A549 (cell line): ENCODE results near the gene APBB3. TPM values are rescaled to one million over a fixed set of nuclear protein-coding genes. Genes with fewer than 3 reads are reported as not detected.

ENCODE experiments used
- ATAC-seq, 2 experiments: fragments of 200-7000 bp in 1 of 2; fragments of >200 bp in 1 of 2; cut with Nextera tagmentation in 1 of 2; cut with Tn5 transposase in 1 of 2; 3 replicates each; pipeline versions ENCODE4 v1.8.0 to v1.9.1; 2018 to 2020; ENCODE audit warnings: mild to moderate bottlenecking in 1 of 2, moderate library complexity in 1 of 2
- CTCF ChIA-PET: fragments of 300-600 bp; sonication (Branson Sonifier 250); formaldehyde crosslinking; extraction: SDS; loops from one replicate; lab custom pipeline; 2021; ENCODE audit warnings: antibody characterized with exemption, inconsistent platforms; lab: Yijun Ruan, JAX
- POLR2A ChIA-PET: fragments of 350-600 bp; formaldehyde crosslinking; extraction: SDS; loops from one replicate; lab custom pipeline; 2021; ENCODE audit warnings: antibody characterized with exemption, inconsistent platforms; lab: Yijun Ruan, JAX
- DNase-seq, 2 experiments: peaks; one replicate each; pipeline versions ENCODE4 v3.0.0 to v3.0.0-alpha.2; 2011 to 2016; ENCODE audit warnings: low read depth in 1 of 2, low spot score in 1 of 2
- FAIRE-seq: peaks from 2 replicates; lab custom pipeline; 2011; peaks lifted over from hg19 to GRCh38; lab: Jason Lieb, UNC
- H3K27ac ChIP-seq, 2 experiments: fragments of >200 bp; sonication (Bioruptor Twin); formaldehyde crosslinking; 3 replicates each; pipeline ENCODE4 v1.5.1; 2016 to 2017
- H3K4me1 ChIP-seq: fragments of >200 bp; sonication (Bioruptor Twin); formaldehyde crosslinking; 3 replicates; pipeline ENCODE4 v1.6.1; 2016
- H3K4me2 ChIP-seq: fragments of >200 bp; sonication (Bioruptor Twin); formaldehyde crosslinking; 3 replicates; pipeline ENCODE4 v1.6.1; 2016
- H3K4me3 ChIP-seq: fragments of >200 bp; sonication (Bioruptor Twin); formaldehyde crosslinking; 3 replicates; pipeline ENCODE4 v1.5.1; 2016
- H3K9me3 ChIP-seq: fragments of >200 bp; sonication (Bioruptor Twin); formaldehyde crosslinking; 3 replicates; pipeline ENCODE4 v1.6.1; 2016
- BCL3 ChIP-seq: fragments of >200 bp; sonication (Bioruptor Twin); formaldehyde crosslinking; IDR thresholded peaks from 3 replicates; pipeline ENCODE4 v1.6.1; 2016
- CBX2 ChIP-seq: fragments of 200-600 bp; sonication (generic); IDR thresholded peaks from 2 replicates; pipeline ENCODE4 v1.6.1; 2016; ENCODE audit warnings: low read depth, mild to moderate bottlenecking, borderline replicate concordance
- CBX8 ChIP-seq: fragments of 200-600 bp; sonication (generic); IDR thresholded peaks from 2 replicates; pipeline ENCODE4 v1.6.1; 2016
- CEBPB ChIP-seq, 2 experiments: fragments of >200 bp in 1 of 2; sonication (Bioruptor Twin) in 1 of 2; formaldehyde crosslinking in 1 of 2; IDR thresholded peaks; 2 replicates each; pipeline ENCODE4 v1.6.1; 2012 to 2016
- CHD4 ChIP-seq: fragments of 200-600 bp; sonication (generic); IDR thresholded peaks from 2 replicates; pipeline ENCODE4 v1.6.1; 2016; ENCODE audit warnings: antibody characterized with exemption, mild to moderate bottlenecking, borderline replicate concordance
- EP300 ChIP-seq, 2 experiments: fragments of >200 bp; sonication (Bioruptor Twin); formaldehyde crosslinking; IDR thresholded peaks; 2 replicates in 1 of 2; 3 replicates in 1 of 2; pipeline ENCODE4 v1.6.1; 2016 to 2017
- FOSB ChIP-seq: fragments of 250-450 bp; sonication (Bioruptor Pico); IDR thresholded peaks from 2 replicates; pipeline ENCODE4 v1.5.0; 2020; ENCODE audit warnings: mild to moderate bottlenecking, moderate library complexity
- HDAC2 ChIP-seq: fragments of 200-600 bp; sonication (generic); IDR thresholded peaks from 2 replicates; pipeline ENCODE4 v1.6.1; 2016
- HOXA7 ChIP-seq: fragments of 250-450 bp; sonication (Bioruptor Pico); IDR thresholded peaks from 2 replicates; pipeline ENCODE4 v1.5.0; 2020; ENCODE audit warnings: mild to moderate bottlenecking, moderate library complexity
- HOXB13 ChIP-seq: fragments of 250-450 bp; sonication (Bioruptor Pico); IDR thresholded peaks from 2 replicates; pipeline ENCODE4 v1.5.0; 2020; ENCODE audit warnings: low read depth, mild to moderate bottlenecking, moderate library complexity
- JUN ChIP-seq, 2 experiments: fragments of >200 bp; sonication (Bioruptor Twin); formaldehyde crosslinking; IDR thresholded peaks; 2 replicates in 1 of 2; 3 replicates in 1 of 2; pipeline ENCODE4 v1.6.1; 2016 to 2017
- JUNB ChIP-seq: fragments of >200 bp; sonication (Bioruptor Twin); formaldehyde crosslinking; IDR thresholded peaks from 2 replicates; pipeline ENCODE4 v1.6.1; 2016
- MAX ChIP-seq: IDR thresholded peaks from 2 replicates; pipeline ENCODE4 v1.6.1; 2012
- MAZ ChIP-seq: fragments of 150-350 bp; IDR thresholded peaks from 2 replicates; pipeline ENCODE4 v1.6.1; 2014; ENCODE audit warnings: antibody characterized with exemption, low read depth, low read length, borderline replicate concordance
- MYC ChIP-seq: IDR thresholded peaks from 2 replicates; pipeline ENCODE4 v1.6.1; 2012; ENCODE audit warnings: mild to moderate bottlenecking, inconsistent platforms, low read length, improper control_type of control experiment, borderline replicate concordance
- NFE2L2 ChIP-seq: fragments of 150-350 bp; conservative IDR thresholded peaks from 2 replicates; pipeline ENCODE4 v1.6.1; 2014; ENCODE audit warnings: low read length
- NPAS2 ChIP-seq: fragments of 250-450 bp; sonication (Bioruptor Pico); IDR thresholded peaks from 2 replicates; pipeline ENCODE4 v1.8.0; 2022; ENCODE audit warnings: mild to moderate bottlenecking, moderate library complexity, borderline replicate concordance
- RAD21 ChIP-seq, 2 experiments: fragments of >200 bp in 1 of 2; sonication (Bioruptor Twin) in 1 of 2; formaldehyde crosslinking in 1 of 2; IDR thresholded peaks in 1 of 2; conservative IDR thresholded peaks in 1 of 2; 2 replicates in 1 of 2; 3 replicates in 1 of 2; pipeline ENCODE4 v1.6.1; 2012 to 2018; ENCODE audit warnings: inconsistent platforms in 1 of 2
- RCOR1 ChIP-seq: fragments of 150-350 bp; IDR thresholded peaks from 2 replicates; pipeline ENCODE4 v1.6.1; 2014; ENCODE audit warnings: antibody characterized with exemption, low read length, low read depth
- RFX5 ChIP-seq: fragments of 450-650 bp; IDR thresholded peaks from 2 replicates; pipeline ENCODE4 v1.7.1; 2014; ENCODE audit warnings: antibody characterized with exemption, mild to moderate bottlenecking, moderate library complexity
- RNF2 ChIP-seq: fragments of 200-600 bp; sonication (generic); IDR thresholded peaks from 2 replicates; pipeline ENCODE4 v1.6.1; 2016; ENCODE audit warnings: low read depth, mild to moderate bottlenecking, antibody characterized with exemption, moderate library complexity, borderline replicate concordance
- TFCP2L1 ChIP-seq: fragments of 250-450 bp; sonication (Bioruptor Pico); IDR thresholded peaks from 2 replicates; pipeline ENCODE4 v1.5.0; 2021; ENCODE audit warnings: mild to moderate bottlenecking
- TP53 ChIP-seq: fragments of 250-450 bp; sonication (Bioruptor Pico); IDR thresholded peaks from 2 replicates; pipeline ENCODE4 v1.5.0; 2021; ENCODE audit warnings: mild to moderate bottlenecking, moderate library complexity
- USF2 ChIP-seq: fragments of 450-650 bp; IDR thresholded peaks from 2 replicates; pipeline ENCODE4 v1.6.1; 2014; ENCODE audit warnings: antibody characterized with exemption
- WGBS: methylation state at CpG from one replicate; pipeline ENCODE4 v1.1.6; 2017; ENCODE audit errors: missing lambda C conversion rate; 5-methylcytosine and 5-hydroxymethylcytosine counted together
- polyA plus RNA-seq, 4 experiments: library from polyadenylated mRNA; depleted of rRNA in 3 of 4; stranded (reverse); fragments of >200 nt; fragmentation: RNase III in 1 of 4; extraction: RNeasy Plus Mini Kit Qiagen cat#74134 plus additional on column Dnase treatment in 1 of 4; gene quantifications; 2 replicates in 3 of 4; 3 replicates in 1 of 4; pipeline ENCODE4 v1.2.3, GENCODE V29; 2011 to 2017

Gene APBB3
- polyA plus RNA-seq, 2 of the 4 experiments (the other 2 are of a cell fraction), result 9.4 to 11.7 TPM

GRCh38 chr5:140570058-140570457, 5.7 kb upstream of the APBB3 start:
- peaks cover 11% of the 10 kb centered on the region for H3K4me1 ChIP-seq
- ATAC-seq (no peak; a peak in 1 of 6 replicates), FAIRE-seq (no peak), DNase-seq (no peak)
- no peak overlapping the region for H3K4me2 ChIP-seq
- H3K4me3 ChIP-seq, result no peak overlapping the region
- H3K27ac ChIP-seq, result no peak overlapping the region
- POLR2A ChIA-PET, result interaction anchor here (0.9 to 1.2 kb wide), 3 partner anchors 13 to 78 kb away, joined by 3 to 5 read pairs (median 5); partner anchors contain the start of genes IK, NDUFA2 and SRA1
- CTCF ChIA-PET, result interaction anchor here (0.9 to 2.7 kb wide), 6 partner anchors 9 to 150 kb away, joined by 3 to 8 read pairs (median 4); partner anchors contain the start of genes EIF4EBP3 and TMCO6
- H3K9me3 ChIP-seq, result no peaks in the 10 kb centered on the region
- no peak for TF ChIP-seq TP53
- TF ChIP-seq CEBPB (IDR thresholded peaks at IDR 0.05), result no peak
- no peak for TF ChIP-seq FOSB
- no peak for TF ChIP-seq MAX
- no peak for TF ChIP-seq MYC
- TF ChIP-seq JUN (IDR thresholded peaks at IDR 0.05), result no peak
- no peak for TF ChIP-seq TFCP2L1 (CRISPR knock-in tag)
- no peak for TF ChIP-seq NFE2L2
- TF ChIP-seq JUNB, result no peak
- no peak for TF ChIP-seq RFX5
- no peak for TF ChIP-seq MAZ
- no peak for TF ChIP-seq RAD21 (conservative IDR thresholded peaks at IDR 0.05 in 1 of 2, IDR thresholded peaks at IDR 0.05 in 1 of 2)
- WGBS, result 97% methylated on average over 3 of the region's 4 CpGs

GRCh38 chr5:140569197-140569596, 4.8 kb upstream of the APBB3 start:
- WGBS, result 97% methylated on average over 4 of the region's 4 CpGs

GRCh38 chr5:140568443-140569063, 4.2 kb upstream of the APBB3 start:
- WGBS, result 94% methylated on average over 2 of the region's 2 CpGs
- DNase-seq (no peak), ATAC-seq (no peak), FAIRE-seq (no peak)
- ChIA-PET POLR2A (no interaction called here), CTCF (interaction anchor here (0.9 to 2.7 kb wide), 4 partner anchors 67 to 324 kb away, joined by 3 to 8 read pairs (median 3); no protein-coding TSS in a partner anchor)
- no peak overlapping the region for H3K27ac ChIP-seq
- no peak overlapping the region for H3K4me3 ChIP-seq
- TF ChIP-seq TP53, result no peak
- TF ChIP-seq HOXB13, result no peak
- no peak overlapping the region for H3K4me2 ChIP-seq
- H3K4me1 ChIP-seq, result peaks cover 13% of the 10 kb centered on the region
- H3K9me3 ChIP-seq, result no peaks in the 10 kb centered on the region

More at GRCh38 chr5:140569197-140569596, 4.8 kb upstream of the APBB3 start:
- Histone ChIP-seq H3K4me2 (no peak overlapping the region), H3K9me3 (no peaks in the 10 kb centered on the region), H3K4me1 (peaks cover 11% of the 10 kb centered on the region), H3K4me3 (no peak overlapping the region), H3K27ac (no peak overlapping the region)
- ChIA-PET CTCF (interaction anchor here (0.9 to 2.7 kb wide), 5 partner anchors 9 to 325 kb away, joined by 3 to 8 read pairs (median 3); no protein-coding TSS in a partner anchor), POLR2A (interaction anchor here (0.9 to 1.0 kb wide), 2 partner anchors 12 to 78 kb away, joined by 5 read pairs; partner anchors contain the start of genes IK, NDUFA2 and SRA1)
- FAIRE-seq (no peak), DNase-seq (no peak), ATAC-seq (no peak)
- TF ChIP-seq EP300 (IDR thresholded peaks at IDR 0.05), result no peak
- no peak for TF ChIP-seq CHD4
- no peak for TF ChIP-seq MAZ
- no peak for TF ChIP-seq HDAC2
- TF ChIP-seq JUN (IDR thresholded peaks at IDR 0.05), result no peak
- TF ChIP-seq RCOR1, result no peak
- no peak for TF ChIP-seq CBX8
- no peak for TF ChIP-seq MYC
- TF ChIP-seq CBX2, result no peak
- TF ChIP-seq HOXA7 (CRISPR knock-in tag), result no peak
- TF ChIP-seq JUNB, result no peak

GRCh38 chr5:140567871-140568270, 3.5 kb upstream of the APBB3 start:
- H3K4me2 ChIP-seq, result no peak overlapping the region
- peaks cover 18% of the 10 kb centered on the region for H3K4me1 ChIP-seq
- H3K27ac ChIP-seq, result no peak overlapping the region
- DNase-seq (no peak), FAIRE-seq (no peak), ATAC-seq (no peak)
- POLR2A ChIA-PET, result interaction anchor here (1.0 kb wide), 1 partner anchor 11 kb away, joined by 3 read pairs; the partner anchor contains the start of gene SRA1
- no peaks in the 10 kb centered on the region for H3K9me3 ChIP-seq
- CTCF ChIA-PET, result interaction anchor here (0.9 to 1.5 kb wide), 5 partner anchors 19 to 150 kb away, joined by 3 read pairs; no protein-coding TSS in a partner anchor
- WGBS, result 96% methylated on average over 13 of the region's 13 CpGs
- no peak overlapping the region for H3K4me3 ChIP-seq
- TF ChIP-seq RNF2 (no peak), TP53 (no peak), RCOR1 (no peak), BCL3 (no peak), USF2 (no peak), NPAS2 (CRISPR knock-in tag) (no peak)
